H1 (cell line): ENCODE data around the gene USP36. TPM values are rescaled to one million over a fixed set of nuclear protein-coding genes. Genes with fewer than 3 reads are reported as not detected.

Experiments
- CTCF ChIA-PET: fragments of 300-600 bp; sonication (Branson Sonifier 250); formaldehyde crosslinking; loops from one replicate; lab custom pipeline; 2021; ENCODE audit not compliant: partially characterized antibody; lab: Charles Lee
- POLR2A ChIA-PET: fragments of 300-600 bp; sonication (Branson Sonifier 250); formaldehyde crosslinking; loops from one replicate; lab custom pipeline; 2021; ENCODE audit warnings: inconsistent platforms; ENCODE audit not compliant: partially characterized antibody; lab: Charles Lee
- DNase-seq, 2 experiments: peaks; one replicate each; pipeline versions ENCODE4 v3.0.0 to v3.0.0-alpha.2; 2010 to 2022; ENCODE audit warnings: low spot score in 2 of 2, low read depth in 1 of 2, mixed read lengths in 1 of 2
- FAIRE-seq: peaks from 2 replicates; lab custom pipeline; 2011; peaks lifted over from hg19 to GRCh38; lab: Jason Lieb, UNC
- H2AFZ ChIP-seq: 2 replicates; pipeline ENCODE4 v1.8.1; 2012; ENCODE audit warnings: low read length, inconsistent platforms
- H2AK5ac ChIP-seq: 2 replicates; pipeline ENCODE4 v1.6.1; 2013; ENCODE audit warnings: low read depth, low read length
- H2BK120ac ChIP-seq: replicated peaks from 2 replicates; pipeline ENCODE3; 2013; ENCODE audit warnings: low read depth, low read length, inconsistent platforms
- H2BK12ac ChIP-seq: 2 replicates; pipeline ENCODE4 v1.6.1; 2013; ENCODE audit warnings: low read depth, low read length
- H2BK15ac ChIP-seq: 2 replicates; pipeline ENCODE4 v1.6.1; 2013; ENCODE audit warnings: low read length
- H2BK20ac ChIP-seq: 2 replicates; pipeline ENCODE4 v1.6.1; 2013; ENCODE audit warnings: low read length
- H2BK5ac ChIP-seq: 2 replicates; pipeline ENCODE4 v1.6.1; 2013; ENCODE audit warnings: low read depth, low read length
- H3K14ac ChIP-seq: 2 replicates; pipeline ENCODE4 v1.6.1; 2013; ENCODE audit warnings: inconsistent platforms; ENCODE audit not compliant: insufficient read length
- H3K18ac ChIP-seq: 2 replicates; pipeline ENCODE4 v1.6.1; 2013; ENCODE audit warnings: low read length; ENCODE audit errors: extremely low read depth
- H3K23ac ChIP-seq: 2 replicates; pipeline ENCODE4 v1.6.1; 2013; ENCODE audit warnings: inconsistent platforms; ENCODE audit not compliant: insufficient read length
- H3K23me2 ChIP-seq: 2 replicates; pipeline ENCODE4 v1.6.1; 2013; ENCODE audit warnings: low read depth, low read length
- H3K27ac ChIP-seq: 2 replicates; pipeline ENCODE4 v1.6.1; 2011; ENCODE audit warnings: low read depth, low read length, inconsistent platforms
- H3K27me3 ChIP-seq, 4 experiments: replicated peaks in 1 of 4; 1 replicate in 1 of 4; 2 replicates in 3 of 4; pipeline versions ENCODE4 v1.6.1 to v1.8.1; 2011 to 2013; ENCODE audit warnings: low read length in 3 of 4, mild to moderate bottlenecking in 3 of 4, inconsistent platforms in 2 of 4, mixed read lengths in 2 of 4, moderate library complexity in 1 of 4; ENCODE audit not compliant: control insufficient read depth in 3 of 4, insufficient read depth in 3 of 4; ENCODE audit errors: extremely low read depth in 1 of 4
- H3K36me3 ChIP-seq, 4 experiments: 2 replicates each; pipeline versions ENCODE4 v1.6.1 to v1.8.1; 2011 to 2013; ENCODE audit warnings: mild to moderate bottlenecking in 4 of 4, low read length in 3 of 4, moderate library complexity in 2 of 4, control low read depth in 1 of 4, inconsistent platforms in 1 of 4; ENCODE audit not compliant: insufficient read depth in 4 of 4, control insufficient read depth in 2 of 4
- H3K4ac ChIP-seq: replicated peaks from 2 replicates; pipeline ENCODE3; 2013; ENCODE audit warnings: low read length, low read depth, mixed read lengths, inconsistent platforms; ENCODE audit not compliant: insufficient read length
- H3K4me1 ChIP-seq, 4 experiments: replicated peaks in 1 of 4; 1 replicate in 1 of 4; 2 replicates in 3 of 4; pipeline versions ENCODE4 v1.6.1 to v1.8.1; 2011 to 2013; ENCODE audit warnings: low read length in 3 of 4, inconsistent platforms in 2 of 4, mixed read lengths in 1 of 4; ENCODE audit not compliant: insufficient read depth in 4 of 4, control insufficient read depth in 3 of 4
- H3K4me2 ChIP-seq, 2 experiments: 2 replicates each; pipeline versions ENCODE4 v1.6.1 to v1.8.1; 2011 to 2013; ENCODE audit warnings: low read depth in 2 of 2, low read length in 2 of 2, control low read depth in 1 of 2, inconsistent platforms in 1 of 2, mild to moderate bottlenecking in 1 of 2; ENCODE audit not compliant: insufficient read depth in 1 of 2
- H3K4me3 ChIP-seq, 4 experiments: fragments of 200-600, 300-600 bp in 1 of 4; sonication (generic), shearing (Covaris generic), sonication (Bioruptor Twin) in 1 of 4; 2 replicates each; pipeline versions ENCODE4 v1.5.1 to v1.8.1; 2011 to 2016; ENCODE audit warnings: low read length in 4 of 4, low read depth in 3 of 4, control low read depth in 2 of 4, inconsistent platforms in 2 of 4, mild to moderate bottlenecking in 2 of 4, mixed read lengths in 1 of 4, moderate library complexity in 1 of 4; ENCODE audit not compliant: insufficient read depth in 2 of 4; ENCODE audit errors: extremely low read depth in 1 of 4
- H3K56ac ChIP-seq: replicated peaks from 2 replicates; pipeline ENCODE3; 2013; ENCODE audit warnings: low read depth, mild to moderate bottlenecking, mixed read lengths, low read length, inconsistent platforms; ENCODE audit not compliant: insufficient read length
- H3K79me1 ChIP-seq: 2 replicates; pipeline ENCODE4 v1.6.1; 2013; ENCODE audit warnings: low read depth, low read length, control low read depth
- H3K79me2 ChIP-seq, 2 experiments: 2 replicates each; pipeline versions ENCODE4 v1.6.1 to v1.8.1; 2012 to 2013; ENCODE audit warnings: low read length in 2 of 2, mild to moderate bottlenecking in 2 of 2, inconsistent platforms in 1 of 2; ENCODE audit not compliant: insufficient read depth in 2 of 2, control insufficient read depth in 1 of 2
- H3K9ac ChIP-seq, 4 experiments: replicated peaks in 1 of 4; 1 replicate in 1 of 4; 2 replicates in 3 of 4; pipeline versions ENCODE4 v1.6.1 to v1.8.1; 2011 to 2013; ENCODE audit warnings: low read depth in 3 of 4, low read length in 3 of 4, control low read depth in 2 of 4, mild to moderate bottlenecking in 2 of 4, moderate library complexity in 2 of 4, inconsistent platforms in 1 of 4; ENCODE audit errors: extremely low read depth in 1 of 4
- H3K9me3 ChIP-seq, 2 experiments: 2 replicates each; pipeline versions ENCODE4 v1.6.1 to v1.8.1; 2012 to 2013; ENCODE audit warnings: mild to moderate bottlenecking in 2 of 2, moderate library complexity in 2 of 2, control low read depth in 1 of 2, inconsistent platforms in 1 of 2, low read depth in 1 of 2, low read length in 1 of 2, mixed read lengths in 1 of 2; ENCODE audit not compliant: insufficient read depth in 2 of 2
- H4K20me1 ChIP-seq, 2 experiments: replicated peaks in 1 of 2; 2 replicates each; pipeline versions ENCODE3 to v1.8.1; 2011 to 2013; ENCODE audit warnings: inconsistent platforms in 2 of 2, low read length in 2 of 2, mild to moderate bottlenecking in 1 of 2; ENCODE audit not compliant: insufficient read depth in 2 of 2, control insufficient read depth in 1 of 2
- H4K5ac ChIP-seq: 2 replicates; pipeline ENCODE4 v1.6.1; 2013; ENCODE audit warnings: low read length, low read depth, mixed read lengths, inconsistent platforms; ENCODE audit not compliant: insufficient read length
- H4K8ac ChIP-seq: 2 replicates; pipeline ENCODE4 v1.8.0; 2013; ENCODE audit warnings: mild to moderate bottlenecking, moderate library complexity, low read length, inconsistent platforms; ENCODE audit not compliant: insufficient read depth; ENCODE audit errors: extremely low read depth
- H4K91ac ChIP-seq: replicated peaks from 2 replicates; pipeline ENCODE3; 2013; ENCODE audit warnings: low read length, mixed read lengths, inconsistent platforms; ENCODE audit not compliant: insufficient read length
- CTCF ChIP-seq, 3 experiments: IDR thresholded peaks; 1 replicate in 2 of 3; 2 replicates in 1 of 3; pipeline versions ENCODE4 v1.5.1 to v1.6.1; 2011; ENCODE audit warnings: low read length in 3 of 3, mild to moderate bottlenecking in 3 of 3, inconsistent platforms in 2 of 3, low read depth in 1 of 3, moderate library complexity in 1 of 3; ENCODE audit not compliant: insufficient read depth in 1 of 3; ENCODE audit errors: control extremely low read depth in 1 of 3
- KDM4A ChIP-seq: IDR thresholded peaks from one replicate; pipeline ENCODE4 v1.7.1; 2012; ENCODE audit warnings: low read depth, mild to moderate bottlenecking, moderate library complexity, low read length, inconsistent platforms; ENCODE audit not compliant: severe bottlenecking
- RAD21 ChIP-seq, 2 experiments: IDR thresholded peaks in 1 of 2; conservative IDR thresholded peaks in 1 of 2; 2 replicates each; pipeline ENCODE4 v1.6.1; 2011; ENCODE audit warnings: low read depth in 2 of 2, low read length in 2 of 2, improper control_type of control experiment in 1 of 2, inconsistent platforms in 1 of 2, mild to moderate bottlenecking in 1 of 2, moderate library complexity in 1 of 2
- WGBS, 2 experiments: shearing (Covaris generic) in 1 of 2; methylation state at CpG; one replicate each; pipeline versions ENCODE4 v1.1.6 to v1.1.7; 2013 to 2015; ENCODE audit warnings: low lambda C conversion rate in 2 of 2, mixed read lengths in 2 of 2, inconsistent platforms in 1 of 2, low coverage in 1 of 2, missing lambda C conversion rate in 1 of 2; ENCODE audit not compliant: insufficient replicate concordance in 2 of 2, insufficient coverage in 1 of 2, insufficient read length in 1 of 2; ENCODE audit errors: extremely low coverage in 1 of 2, missing lambda C conversion rate in 1 of 2; 5-methylcytosine and 5-hydroxymethylcytosine counted together
- polyA plus RNA-seq, 7 experiments: library from polyadenylated mRNA; depleted of rRNA in 3 of 7; stranded (reverse) in 5 of 7; unstranded in 2 of 7; fragments of >200 nt in 5 of 7; fragments of 200-250 nt in 2 of 7; gene quantifications; 1 replicate in 5 of 7; 2 replicates in 1 of 7; 4 replicates in 1 of 7; pipeline versions ENCODE4 v1.2.1 to v1.2.3, GENCODE V29; 2011 to 2013; ENCODE audit warnings: missing spikeins in 2 of 7, mixed read lengths in 2 of 7
- total RNA-seq: library from RNA; stranded (reverse); fragmentation: NEBNext Ultra II Directional; extraction: Animal tissue kit (Norgen Biotek cat#: 25700); gene quantifications from 2 replicates; pipeline ENCODE4 v1.2.1, GENCODE V29; 2021

USP36 gene
- total and polyA plus RNA-seq, 2 of the 8 experiments (the other 6 are each of a cell fraction or from before 2014, with no cell fraction given) = 40.7 to 67.7 TPM

GRCh38 chr17:78798695-78799559 is 41.7 kb downstream of the USP36 start:
- H4K20me1 ChIP-seq = peaks cover 13 to 15% of the 10 kb centered on the region in 2 experiments
- WGBS, 2 experiments = 93% methylated on average over 33 of the region's 33 CpGs; no CpG with 5 or more reads in 1 of the 2 experiments
- POLR2A ChIA-PET = interaction anchor here (0.9 to 1.7 kb wide), 4 partner anchors 9 to 14 kb away, joined by 3 to 6 read pairs (median 4); no protein-coding TSS in a partner anchor
- no peak overlapping the region for H3K4ac ChIP-seq
- H4K8ac ChIP-seq = no peak overlapping the region
- no peak overlapping the region for H2BK5ac ChIP-seq
- H3K18ac ChIP-seq = no peak overlapping the region; the same call in 1 of the 2 replicates
- H3K27ac ChIP-seq = no peak overlapping the region
- no peak for DNase-seq
- no peak overlapping the region for H3K23ac ChIP-seq
- peak in 1 of 2 experiments; percentile 23; a peak in 3 of 4 replicates for TF ChIP-seq RAD21 (IDR thresholded peaks at IDR 0.05 in 1 of 2, conservative IDR thresholded peaks at IDR 0.05 in 1 of 2; ENCODE audit: low read depth in 2 of 2, low read length in 2 of 2)
- TF ChIP-seq CTCF (IDR thresholded peaks at IDR 0.05; ENCODE audit: control extremely low read depth in 1 of 3, insufficient read depth in 1 of 3, low read depth in 1 of 3, low read length in 3 of 3) = peak; percentile 11 to 42 (median 23); a peak in 3 of 4 replicates
- TF ChIP-seq KDM4A = no peak
- TF ChIP-seq, all 59 proteins: peak for 2
- Histone ChIP-seq H4K91ac (no peak overlapping the region), H2BK12ac (no peak overlapping the region), H3K4me2 (no peak overlapping the region), H3K36me3 (peaks cover 27 to 58% (median 48%) of the 10 kb centered on the region in 4 experiments), H3K79me1 (peaks cover 6% of the 10 kb centered on the region; the same call in 1 of the 2 replicates), H3K4me1 (no peaks in the 10 kb centered on the region), H3K4me3 (no peak overlapping the region), H3K9ac (no peak overlapping the region), H3K79me2 (no peaks in the 10 kb centered on the region), H3K23me2 (no peaks in the 10 kb centered on the region; the same call in 1 of the 2 replicates), H2BK120ac (no peak overlapping the region), H2AFZ (no peak overlapping the region), H3K27me3 (no peaks in the 10 kb centered on the region), H3K9me3 (no peaks in the 10 kb centered on the region), H3K56ac (no peak overlapping the region), H2BK20ac (no peak overlapping the region), H3K14ac (no peak overlapping the region), H2BK15ac (no peak overlapping the region), H2AK5ac (no peak overlapping the region), H4K5ac (no peak overlapping the region)
- CTCF ChIA-PET = interaction anchor here (0.7 to 2.3 kb wide), 7 partner anchors 10 to 88 kb away, joined by 3 to 11 read pairs (median 4); no protein-coding TSS in a partner anchor
- FAIRE-seq = no peak
